Fibroblast of skin of left quadriceps (primary cell): ENCODE results near the gene CEP164.

ENCODE experiments used
- DNase-seq, 2 experiments: peaks; one replicate each; pipeline ENCODE4 v3.0.0-alpha.2; 2013; ENCODE audit warnings: low read depth in 2 of 2

The CEP164 gene

GRCh38 chr11:117356126-117356890 is 28.7 kb downstream of the CEP164 start:
- DNase-seq: no peak

GRCh38 chr11:117361432-117361831 is 33.8 kb downstream of the CEP164 start:
- DNase-seq: no peak

DNA sequence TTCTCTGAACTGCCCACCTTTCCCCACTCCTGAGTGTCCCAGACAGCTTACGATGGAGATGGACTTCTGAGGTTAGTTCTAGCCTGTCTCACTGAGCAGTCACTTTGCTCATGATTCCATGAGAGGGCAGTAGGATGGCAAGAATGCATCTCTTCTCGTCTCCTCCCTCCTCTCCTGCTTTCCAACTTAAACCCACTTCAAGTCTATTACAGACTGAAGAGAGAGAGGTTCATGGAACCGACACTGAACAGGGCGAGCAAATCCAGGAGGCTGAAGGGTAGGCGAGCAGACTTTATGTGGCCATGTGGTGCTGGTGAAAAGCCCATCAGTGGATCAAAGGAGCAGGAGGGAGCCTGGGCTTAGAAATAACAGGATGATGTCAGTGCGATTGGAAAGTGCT is 38.6 kb downstream of the CEP164 start:
- no peak for DNase-seq

DNA sequence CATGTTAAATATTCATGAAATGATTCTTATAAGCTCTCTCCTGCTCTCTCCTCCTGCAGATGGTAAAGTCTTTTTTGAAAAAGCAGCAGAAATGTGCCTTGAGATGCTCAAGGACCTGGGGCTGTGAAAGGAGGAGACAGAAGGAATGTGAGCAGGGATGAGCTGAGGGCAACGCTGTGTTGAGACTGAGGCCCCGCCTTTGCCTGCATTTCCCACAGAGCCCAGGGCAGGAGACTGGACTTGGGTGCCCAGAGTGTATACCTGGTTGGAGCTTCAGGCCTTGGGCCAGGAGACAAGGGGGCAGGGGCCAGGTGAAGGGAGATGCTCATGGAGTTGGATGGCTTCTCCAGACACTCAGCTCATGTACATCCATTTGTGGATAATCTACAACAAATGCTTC is 39.2 kb downstream of the CEP164 start:
- DNase-seq: no peak

- no peak for DNase-seq
These were observed 41.9 kb downstream of the CEP164 start for GRCh38 chr11:117369534-117369933.

DNA sequence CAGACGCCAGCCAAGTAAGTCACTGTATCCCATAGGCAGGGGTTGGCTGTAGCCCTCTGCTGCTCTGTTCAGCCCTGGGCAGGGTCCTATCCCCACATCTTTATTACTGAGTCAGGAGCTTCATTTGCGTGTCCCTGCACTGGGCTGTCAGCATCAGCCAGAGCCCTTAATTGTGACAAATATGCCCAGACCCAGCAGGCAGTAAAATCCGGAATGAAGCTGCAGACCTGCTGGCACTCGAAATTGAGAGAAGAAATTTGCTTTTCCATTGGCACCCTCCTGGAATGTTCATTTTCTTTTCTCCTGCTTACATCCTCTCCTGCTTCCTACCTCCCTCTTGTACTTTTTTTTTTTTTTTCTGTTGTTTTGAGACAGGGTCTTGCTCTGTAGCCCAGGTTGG is 43.8 kb downstream of the CEP164 start:
- no peak for DNase-seq

GRCh38 chr11:117374316-117375055 is 46.8 kb downstream of the CEP164 start:
- no peak for DNase-seq

DNA sequence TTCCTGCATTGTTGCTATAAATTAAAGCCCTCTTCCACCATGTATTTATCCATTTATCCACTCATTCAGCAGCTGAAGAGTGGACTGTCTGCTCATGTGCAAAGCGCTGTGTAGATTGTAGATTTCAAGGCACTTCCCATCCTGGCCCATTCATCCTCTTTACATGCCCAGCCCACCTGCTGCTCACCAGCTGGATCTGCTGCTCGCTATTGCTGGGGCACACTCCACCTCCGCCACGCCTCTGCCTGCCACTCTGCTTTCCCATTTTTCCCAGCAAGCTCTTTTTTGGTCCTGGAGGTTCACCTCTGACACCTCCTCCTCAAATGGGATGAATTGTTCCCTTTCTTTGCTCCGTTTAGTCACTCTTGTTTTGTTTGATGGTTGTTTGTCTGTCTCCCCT is 48.3 kb downstream of the CEP164 start:
- no peak for DNase-seq

DNA sequence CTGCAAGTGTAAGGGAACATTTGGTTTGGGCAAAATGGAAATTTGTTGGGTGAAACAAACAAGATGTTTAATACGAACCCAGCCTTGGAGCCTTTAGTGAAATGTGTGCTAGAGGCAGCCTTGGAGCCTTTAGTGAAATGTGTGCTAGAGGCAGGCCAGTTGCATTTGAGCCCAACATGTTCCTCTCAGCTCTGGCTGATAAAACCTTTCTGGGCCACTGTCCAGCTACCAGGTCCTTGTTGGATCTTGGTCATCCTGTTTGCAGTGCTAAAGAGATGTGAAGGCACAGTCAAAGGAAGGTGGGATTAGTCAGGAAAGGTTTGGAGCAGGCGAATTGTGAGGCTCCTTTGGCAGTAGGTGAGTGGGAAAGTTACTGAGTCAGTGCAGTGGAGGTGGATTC is 48.9 kb downstream of the CEP164 start:
- no peak for DNase-seq

- DNase-seq: no peak
These were observed 51.6 kb downstream of the CEP164 start for GRCh38 chr11:117378976-117379865.

- no peak for DNase-seq
These were observed 53.0 kb downstream of the CEP164 start for GRCh38 chr11:117380676-117381075.

DNA sequence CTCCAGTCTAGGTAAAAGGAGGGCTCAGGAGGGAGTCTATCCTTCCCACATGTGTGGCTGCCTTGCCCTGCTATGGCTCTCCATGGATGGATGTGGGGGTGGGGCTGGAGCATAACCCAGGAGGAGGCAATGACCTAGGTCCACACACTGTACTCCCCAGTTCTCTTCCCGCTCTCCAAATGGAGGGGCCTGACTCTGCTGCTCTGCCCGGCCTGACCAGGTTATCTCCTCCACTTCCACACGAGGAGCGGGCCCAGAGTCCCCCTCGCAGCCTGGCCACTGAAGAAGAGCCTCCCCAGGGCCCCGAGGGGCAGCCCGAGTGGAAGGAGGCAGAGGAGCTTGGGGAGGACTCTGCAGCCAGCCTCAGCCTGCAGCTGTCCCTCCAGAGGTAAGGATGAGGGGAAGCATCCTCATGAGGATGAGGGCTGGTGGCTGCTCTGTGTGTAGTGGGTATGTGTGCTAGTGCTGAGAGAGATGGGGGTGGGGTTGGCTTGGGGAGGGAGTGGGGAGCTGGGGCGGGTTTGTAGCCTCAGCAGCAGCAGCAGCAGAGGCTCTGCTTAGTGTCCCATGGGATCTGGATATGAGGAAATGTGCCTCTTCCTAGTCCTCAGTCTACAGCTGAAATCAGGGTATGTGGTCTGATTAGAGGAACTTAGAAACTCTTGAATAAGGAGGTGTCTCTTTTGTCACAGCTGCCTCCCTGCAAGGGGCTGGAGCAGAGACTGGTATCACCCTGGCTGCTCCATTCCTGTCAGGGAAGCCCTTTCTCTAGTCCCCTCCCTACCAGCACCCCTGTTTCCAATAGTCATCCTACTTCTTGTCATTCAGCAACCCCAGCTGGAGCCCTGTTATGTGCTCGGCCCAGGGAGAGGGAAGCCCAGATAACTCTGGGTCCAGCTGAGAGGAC is 54.1 kb downstream of the CEP164 start:
- DNase-seq: no peak

DNA sequence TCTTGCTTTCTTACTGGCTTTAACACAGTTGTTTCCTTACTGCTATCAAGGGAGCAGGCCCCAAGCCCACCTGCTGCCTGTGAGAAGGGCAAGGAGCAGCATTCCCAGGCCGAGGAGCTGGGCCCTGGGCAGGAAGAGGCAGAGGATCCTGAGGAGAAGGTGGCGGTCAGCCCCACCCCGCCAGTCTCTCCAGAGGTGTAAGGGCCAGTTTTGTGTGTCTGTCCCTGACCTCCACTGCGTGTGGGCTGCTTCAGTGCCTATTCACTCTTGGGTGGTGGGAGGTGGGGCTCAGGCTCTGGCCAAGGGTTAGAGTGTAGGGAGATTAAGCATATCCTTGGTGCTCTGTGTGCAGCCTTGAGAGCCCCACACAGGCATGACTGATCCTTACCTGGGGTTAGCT is 55.1 kb downstream of the CEP164 start:
- no peak for DNase-seq

DNA sequence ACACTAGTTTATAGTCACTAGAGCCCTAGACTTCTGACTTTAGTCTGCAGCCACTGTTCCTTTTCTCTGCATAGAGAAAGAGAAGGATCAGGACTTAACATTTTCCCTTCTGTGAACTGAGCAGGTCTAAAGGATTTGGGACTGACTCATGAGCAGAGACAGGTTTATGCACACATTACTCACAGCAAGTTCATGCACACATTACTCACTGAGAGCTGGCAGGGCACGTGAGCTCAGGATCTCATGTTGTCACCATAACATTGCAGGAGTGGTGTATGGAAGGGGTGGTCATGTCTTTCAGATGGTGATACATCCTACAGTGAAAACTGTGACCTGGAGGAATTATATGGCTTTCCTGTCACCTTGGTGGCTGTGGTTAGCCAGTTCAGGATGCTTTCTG is 56.4 kb downstream of the CEP164 start:
- peak; percentile 58 to 63 for DNase-seq

DNA sequence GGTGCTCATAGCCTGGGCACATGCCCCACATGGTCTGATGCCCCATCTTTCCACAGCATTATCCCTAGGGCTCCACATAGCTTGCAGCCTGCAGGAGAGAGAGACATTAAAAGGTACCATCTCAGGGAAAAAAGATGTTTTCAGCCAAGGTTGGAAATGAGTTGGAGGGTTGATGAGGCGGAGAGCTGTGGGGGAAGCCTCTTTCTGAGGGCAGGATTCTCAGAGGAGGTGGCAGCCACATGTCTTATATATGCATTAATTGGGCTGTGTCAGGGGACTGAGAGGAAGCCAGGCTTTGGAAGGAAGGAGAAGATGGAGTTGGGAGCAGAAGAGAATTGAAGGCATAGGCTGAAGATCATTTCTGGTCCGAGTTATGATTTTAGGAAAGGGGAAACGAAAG is 57.8 kb downstream of the CEP164 start:
- no peak for DNase-seq

DNA sequence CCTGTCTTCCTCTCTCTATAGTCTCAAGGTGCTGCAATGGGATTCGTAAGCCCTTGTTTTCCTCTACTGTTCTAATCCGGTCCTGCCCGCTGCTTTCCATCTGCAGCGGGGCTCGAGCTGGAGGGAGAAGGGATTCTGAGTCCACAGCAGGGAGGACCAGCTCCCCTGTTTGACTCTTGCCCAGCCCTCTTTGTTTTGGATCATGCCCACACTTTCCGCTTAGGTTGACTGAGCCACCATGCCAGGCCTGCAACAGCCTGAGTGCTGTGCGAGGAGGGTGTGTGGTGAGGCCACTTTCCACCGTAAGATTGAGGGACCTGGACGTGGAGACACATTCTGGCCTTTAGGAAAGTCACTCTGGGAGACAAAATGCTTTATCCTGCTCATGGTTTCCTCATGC is 58.3 kb downstream of the CEP164 start:
- no peak for DNase-seq

DNA sequence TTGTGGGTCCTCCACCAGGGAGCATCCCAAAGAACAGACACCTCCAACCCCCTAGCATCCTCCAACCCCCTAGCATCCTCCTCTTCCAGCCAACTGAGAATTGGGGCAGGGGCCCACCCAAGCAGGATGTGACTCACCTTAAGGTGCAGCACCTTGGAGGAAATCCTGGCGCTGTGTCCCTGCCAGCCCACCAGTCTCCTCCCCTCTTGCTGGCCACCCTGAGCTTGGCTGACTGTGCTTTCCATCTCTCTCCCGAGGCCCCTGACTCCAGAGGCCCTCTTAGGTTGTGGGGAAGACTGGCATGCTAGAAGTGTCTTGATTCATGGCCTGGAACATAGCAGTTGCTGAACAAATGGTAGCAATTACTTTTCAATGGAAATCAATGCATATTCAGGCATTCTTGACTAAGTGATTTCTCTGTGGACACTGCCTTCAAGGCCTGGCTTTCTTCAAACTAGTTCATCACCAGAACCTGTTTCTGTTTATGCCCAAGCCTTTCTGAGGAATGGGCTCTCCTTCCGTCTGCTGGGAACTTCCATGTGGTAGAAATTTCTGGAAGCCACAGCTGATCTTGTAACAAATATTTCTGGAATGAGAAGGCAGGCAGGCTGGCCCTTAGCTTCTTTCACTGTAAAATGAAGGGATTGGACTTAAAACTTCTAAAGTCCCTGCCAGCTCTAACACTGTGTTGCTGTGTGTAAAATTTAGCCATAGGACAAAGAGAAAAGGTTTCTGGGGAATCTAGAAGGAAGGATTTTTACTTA is 60.5 kb downstream of the CEP164 start:
- DNase-seq: peak; percentile 71 to 73

DNA sequence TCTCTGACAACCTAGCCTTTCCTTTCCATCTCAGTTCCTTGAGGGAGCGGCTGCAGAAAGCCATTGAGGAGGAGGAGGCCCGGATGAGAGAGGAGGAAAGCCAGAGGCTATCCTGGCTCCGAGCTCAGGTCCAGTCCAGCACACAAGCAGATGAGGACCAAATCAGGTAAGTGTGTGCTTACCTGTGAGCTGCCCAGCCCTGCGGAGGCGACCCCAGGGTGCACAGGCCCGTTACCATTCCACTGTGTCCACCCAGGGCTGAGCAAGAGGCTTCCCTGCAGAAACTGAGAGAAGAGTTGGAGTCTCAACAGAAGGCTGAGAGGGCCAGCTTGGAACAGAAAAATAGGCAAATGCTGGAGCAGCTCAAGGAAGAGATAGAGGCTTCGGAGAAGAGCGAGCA is 63.1 kb downstream of the CEP164 start:
- no peak for DNase-seq

GRCh38 chr11:117391181-117391580 is 63.5 kb downstream of the CEP164 start:
- no peak for DNase-seq

DNA sequence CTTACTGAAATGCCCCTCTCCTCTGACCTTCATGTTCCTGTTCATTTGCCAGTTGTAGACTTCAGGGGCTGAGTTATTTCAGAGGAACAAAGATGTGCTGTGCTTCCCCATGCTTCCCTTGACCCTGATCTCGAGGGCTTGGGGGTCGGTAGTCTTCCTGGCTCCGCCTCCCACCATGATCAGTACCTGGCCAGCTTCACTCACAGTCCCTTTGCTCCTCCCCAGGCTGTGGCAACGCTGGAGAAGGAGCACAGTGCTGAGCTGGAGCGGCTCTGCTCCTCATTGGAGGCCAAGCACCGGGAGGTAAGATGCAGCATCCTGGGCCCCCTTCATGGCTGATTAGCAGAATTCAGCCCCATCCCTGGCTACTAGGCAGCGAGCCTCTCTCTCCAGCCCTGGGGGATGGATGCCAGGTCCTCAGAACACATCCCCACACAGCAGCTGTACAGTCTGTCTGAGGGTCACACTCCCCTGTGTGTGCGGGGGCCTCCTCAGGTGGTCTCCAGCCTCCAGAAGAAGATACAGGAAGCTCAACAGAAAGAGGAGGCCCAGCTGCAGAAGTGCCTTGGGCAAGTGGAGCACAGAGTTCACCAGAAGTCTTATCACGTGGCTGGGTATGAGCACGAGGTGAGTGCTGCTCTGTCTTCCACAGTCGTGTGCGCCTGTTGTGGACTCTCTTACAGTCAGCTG is 64.5 kb downstream of the CEP164 start:
- DNase-seq: no peak
